ENCODE data around the gene ARID1A.

- no peak for TF ChIP-seq CTCF (IDR thresholded peaks at IDR 0.05; ENCODE audit: insufficient read depth, low read length, poor library complexity, severe bottlenecking)
- TF ChIP-seq EZH2phosphoT487 (conservative IDR thresholded peaks at IDR 0.05; ENCODE audit: low read length), result no peak
These were observed 131.3 kb downstream of the ARID1A start for GRCh38 chr1:26827106-26827604.
